Measurements from ENCODE around the gene NOS1AP.

DNA sequence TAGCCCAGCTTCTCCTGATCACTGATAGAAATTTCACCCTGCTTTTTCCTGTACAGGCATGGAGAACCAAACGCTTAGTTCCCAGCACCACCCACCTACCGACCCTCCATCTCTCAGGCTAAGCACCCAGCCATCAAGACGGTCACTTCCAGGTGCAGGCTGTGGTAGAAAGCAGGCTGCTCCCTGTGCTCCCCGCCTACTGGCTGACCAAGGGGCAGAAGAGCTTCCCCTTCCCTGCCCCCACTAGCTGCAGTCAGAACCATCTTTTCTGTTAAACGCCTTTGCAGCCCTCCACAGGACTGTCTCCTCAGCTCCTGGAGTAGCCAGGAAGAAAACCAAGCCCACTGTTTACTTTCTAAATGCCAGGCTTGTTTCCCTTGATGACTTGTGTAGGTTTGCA lies 284.2 kb downstream of the NOS1AP start:
- TF ChIP-seq POLR2A (IDR thresholded peaks at IDR 0.05) (no peak), POLR2AphosphoS5 (IDR thresholded peaks at IDR 0.05) (no peak)

All from stomach (tissue), 4 donors.